ENCODE measurements around the gene KRI1.

- no peak for TF ChIP-seq YY1 (IDR thresholded peaks at IDR 0.05; ENCODE audit: insufficient read depth, insufficient read length)
- no peak for TF ChIP-seq SUZ12 (IDR thresholded peaks at IDR 0.05; ENCODE audit: extremely low read depth, insufficient read depth, insufficient read length)
These were observed 9.4 kb upstream of the KRI1 start for GRCh38 chr19:10575011-10575716.
